Peyer's patch (tissue), 4 donors: ENCODE data around the gene PIGL.

Experiments used
- CTCF ChIP-seq, 6 experiments: fragments of 450-650 bp in 4 of 6; fragments of 200-600 bp in 2 of 6; sonication (generic) in 1 of 6; IDR thresholded peaks; one replicate each; pipeline ENCODE4 v1.5.1; 2017 to 2019; ENCODE audit warnings: antibody characterized with exemption in 6 of 6, mild to moderate bottlenecking in 3 of 6, moderate library complexity in 1 of 6
- POLR2A ChIP-seq, 2 donors: fragments of 450-650 bp; IDR thresholded peaks; one replicate each; pipeline ENCODE4 v1.5.1; 2017; ENCODE audit warnings: antibody characterized with exemption in 2 of 2, mild to moderate bottlenecking in 2 of 2, moderate library complexity in 2 of 2

- TF ChIP-seq CTCF (IDR thresholded peaks at IDR 0.05) (peak in 2 of 6 experiments; percentile 14 to 27), POLR2A (IDR thresholded peaks at IDR 0.05) (peak in 1 of 2 donors; percentile 24)
Observed at GRCh38 chr17:16287563-16288027, 70.6 kb downstream of the PIGL start.
